CD1c-positive myeloid dendritic cell (primary cell): ENCODE measurements around the gene ARAF.

Experiments
- DNase-seq: peaks from one replicate; pipeline ENCODE4 v3.0.0-alpha.2; 2016; ENCODE audit errors: extremely low spot score

Gene ARAF

DNA sequence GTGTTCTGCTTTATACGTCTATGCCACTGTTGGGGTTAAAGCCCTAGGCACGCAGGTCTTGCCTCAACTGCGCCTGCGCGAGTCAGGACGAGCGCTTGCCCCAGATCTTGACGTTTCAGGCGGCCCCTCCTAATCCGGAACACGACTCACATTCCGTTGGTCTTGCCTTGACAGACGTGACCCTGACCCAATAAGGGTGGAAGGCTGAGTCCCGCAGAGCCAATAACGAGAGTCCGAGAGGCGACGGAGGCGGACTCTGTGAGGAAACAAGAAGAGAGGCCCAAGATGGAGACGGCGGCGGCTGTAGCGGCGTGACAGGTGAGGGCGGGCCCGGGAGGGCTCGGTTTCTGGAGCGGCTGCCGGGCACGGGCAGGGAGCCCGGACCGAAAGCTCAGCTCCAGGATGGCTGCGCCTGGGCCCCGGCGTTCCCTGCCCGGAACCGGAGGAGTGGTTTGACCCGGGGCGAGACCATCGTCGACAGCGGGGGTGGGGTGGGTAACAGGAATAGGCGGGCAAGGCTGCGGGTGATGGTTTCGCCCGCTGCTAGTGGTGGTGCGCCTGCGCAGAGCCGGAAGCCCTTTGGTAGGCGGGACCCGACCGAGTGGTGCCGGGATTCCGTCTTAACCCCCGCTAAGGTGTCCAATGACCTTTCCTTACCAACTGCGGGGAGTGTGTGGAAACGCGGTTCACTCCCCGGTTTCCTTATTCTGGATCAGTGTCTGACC is at the start of gene ARAF:
ARAF (plus strand) TSS at position 272 of the 725 bp plus-strand sequence. CDS start 1,763 bp downstream, outside the sequence.
- peak; percentile 98 for DNase-seq

DNA sequence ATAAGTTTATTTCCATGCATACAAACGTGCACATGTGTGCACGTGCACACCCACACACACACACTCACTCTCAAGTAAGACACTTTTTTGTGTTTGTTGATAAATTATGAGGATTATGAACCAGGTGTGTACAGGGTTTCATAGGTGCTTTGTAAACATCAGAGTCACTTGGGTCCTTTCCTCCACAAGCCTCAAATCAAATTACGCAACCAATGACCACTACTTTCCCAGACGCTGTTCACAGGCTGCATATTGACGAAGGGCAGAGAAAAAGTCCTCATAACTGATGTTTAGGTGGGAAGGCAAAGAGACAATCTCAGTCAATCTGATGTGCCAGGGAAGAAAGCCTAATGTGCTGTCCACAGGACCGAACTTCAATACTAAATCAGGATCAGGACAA is 48.6 kb upstream of the ARAF start:
- DNase-seq, result peak; percentile 5

DNA sequence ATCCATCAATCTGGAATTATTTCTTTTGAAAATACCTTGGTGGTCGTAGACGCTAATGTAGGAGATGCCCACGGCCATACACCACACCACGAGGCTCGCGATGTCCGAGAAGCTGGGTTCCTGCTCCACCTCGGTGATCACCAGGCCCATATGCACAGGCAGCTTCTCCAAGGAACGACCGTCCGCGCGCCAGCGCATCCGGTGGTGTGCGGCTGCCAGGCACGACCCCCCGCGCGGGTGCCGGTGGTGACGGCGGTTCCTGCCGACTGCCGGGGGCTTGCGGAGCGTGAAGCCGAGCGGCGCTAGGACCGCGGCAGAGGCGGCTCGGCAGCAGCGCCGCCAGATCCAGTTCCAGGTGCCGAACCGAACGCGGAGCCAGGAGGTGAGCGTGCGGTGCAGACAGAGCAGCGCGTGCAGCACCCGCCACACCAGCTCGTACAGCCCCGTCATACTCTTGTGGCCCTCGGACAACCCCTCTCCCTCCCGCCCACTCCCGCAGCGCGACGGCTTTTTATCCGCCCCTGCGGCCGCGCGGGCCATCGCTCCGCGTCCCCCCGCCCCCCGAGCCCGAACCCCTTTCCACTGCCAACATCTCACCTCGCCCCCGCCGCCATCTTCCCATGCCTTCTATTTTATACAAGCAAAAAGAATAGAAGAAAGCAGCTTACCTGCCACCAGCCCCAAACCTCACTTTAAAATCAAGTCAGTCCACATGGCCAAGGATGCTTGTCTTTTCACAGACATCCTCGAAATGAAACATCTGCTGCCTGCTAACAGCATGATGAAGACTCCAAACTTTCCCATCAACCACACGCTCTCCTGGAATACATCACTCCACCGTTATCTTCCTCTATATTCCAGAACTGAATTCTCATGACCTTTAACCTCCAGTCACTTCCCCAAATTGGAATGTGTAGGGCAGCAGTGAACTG is 47.7 kb upstream of the ARAF start:
- peak; percentile 60 for DNase-seq

DNA sequence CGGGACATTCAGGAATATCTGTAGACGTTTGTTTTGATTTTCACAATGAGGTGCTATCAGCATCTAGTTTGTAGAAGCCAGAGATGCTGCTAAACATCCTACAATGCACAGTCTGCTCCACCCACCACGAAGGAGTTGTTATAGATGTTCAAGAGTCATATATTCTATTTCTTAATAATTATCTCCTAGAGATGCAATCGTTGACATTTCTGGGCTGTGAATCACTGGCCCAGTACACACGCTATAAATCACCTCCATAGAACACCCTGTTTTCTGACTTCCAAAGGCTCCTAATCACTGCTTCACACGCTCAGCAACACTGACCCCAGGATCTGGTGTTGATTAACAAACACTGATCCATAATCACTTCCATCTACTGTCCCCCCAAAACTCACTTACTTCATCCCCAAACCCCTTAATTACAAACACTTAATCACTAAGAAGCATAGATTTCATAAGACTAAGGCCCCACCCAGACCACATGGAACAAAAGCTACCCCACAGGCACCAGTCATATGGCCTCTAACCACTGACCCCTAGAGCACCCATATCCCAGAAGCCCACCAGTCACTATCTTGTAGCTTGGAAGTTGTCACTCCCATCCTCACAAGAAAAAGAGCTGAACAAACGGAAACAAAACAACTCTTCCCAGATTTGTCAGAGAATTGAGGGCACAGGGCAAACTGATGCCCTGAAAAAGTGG is 46.3 kb upstream of the ARAF start:
- DNase-seq, result no peak

DNA sequence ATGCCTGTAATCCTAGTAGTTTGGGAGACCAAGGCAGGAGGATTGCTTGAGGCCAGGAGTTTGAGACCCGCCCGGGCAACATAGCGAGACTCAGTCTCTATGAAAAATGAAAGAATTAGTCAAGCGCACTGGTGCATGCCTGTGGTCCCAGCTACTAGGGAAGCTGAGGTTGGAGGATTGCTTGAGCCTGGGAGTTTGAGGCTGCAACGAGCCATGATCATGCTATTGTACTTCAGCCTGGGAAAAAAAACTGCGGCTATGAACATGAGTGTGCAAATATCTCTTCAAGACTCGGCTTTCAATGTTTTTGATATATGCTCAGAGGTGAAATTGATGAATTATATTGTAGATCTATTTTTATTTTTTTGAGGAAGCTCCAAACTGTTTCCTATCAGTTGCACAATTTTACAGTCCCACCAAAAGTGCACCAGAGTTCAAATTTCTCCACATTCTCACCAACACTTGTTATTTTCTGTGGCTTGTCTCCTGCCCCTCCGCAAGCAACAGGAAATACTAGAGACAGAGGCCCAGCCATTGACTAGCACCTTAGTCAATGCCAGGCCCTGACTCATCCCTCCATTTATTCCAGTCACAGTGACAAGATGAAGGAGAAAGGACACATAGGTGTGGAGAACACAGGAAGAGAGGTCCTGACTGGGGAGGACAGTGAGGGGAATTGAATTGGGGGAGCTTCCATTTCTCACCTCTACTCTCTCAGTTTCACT is 44.9 kb upstream of the ARAF start:
- no peak for DNase-seq

DNA sequence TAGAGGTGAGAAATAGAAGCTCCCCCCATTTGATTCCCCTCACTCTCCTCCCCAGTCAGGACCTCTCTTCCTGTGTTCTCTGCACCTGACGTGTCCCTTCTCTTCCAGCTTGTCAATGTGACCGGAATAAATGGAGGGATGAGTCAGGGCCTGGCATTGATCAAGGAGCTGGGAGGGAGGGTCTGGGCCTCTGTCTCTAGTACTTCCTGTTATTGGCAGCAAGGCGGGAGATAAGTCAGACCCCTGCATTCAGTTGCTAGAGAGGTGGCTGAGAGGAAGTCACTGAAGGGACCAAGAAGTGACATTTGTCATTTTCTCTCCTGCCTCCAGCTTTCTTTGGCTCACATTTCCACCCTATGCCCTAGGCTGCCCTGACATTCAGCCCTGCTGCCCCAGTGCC is 42.9 kb upstream of the ARAF start:
- no peak for DNase-seq

DNA sequence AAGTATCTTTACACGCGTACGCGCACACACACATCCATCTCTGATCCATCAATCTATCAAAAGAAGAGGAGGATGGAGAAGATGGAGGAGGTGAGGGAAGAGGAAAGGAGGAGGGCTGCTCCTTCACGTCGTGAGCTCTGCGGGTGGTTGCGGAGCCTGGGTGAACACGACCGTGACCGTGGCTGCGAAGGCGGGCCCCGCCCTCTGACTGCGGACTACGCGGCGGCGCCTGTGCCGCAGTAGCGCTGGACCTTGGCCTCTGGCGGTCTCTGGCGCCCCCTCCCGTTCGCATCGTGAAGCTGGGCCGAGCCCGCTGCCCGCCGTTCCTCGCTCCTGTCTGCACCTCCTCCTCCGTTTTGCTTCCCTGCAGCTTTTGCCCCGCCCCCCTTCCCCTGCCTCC is 37.7 kb upstream of the ARAF start:
- peak; percentile 84 for DNase-seq

DNA sequence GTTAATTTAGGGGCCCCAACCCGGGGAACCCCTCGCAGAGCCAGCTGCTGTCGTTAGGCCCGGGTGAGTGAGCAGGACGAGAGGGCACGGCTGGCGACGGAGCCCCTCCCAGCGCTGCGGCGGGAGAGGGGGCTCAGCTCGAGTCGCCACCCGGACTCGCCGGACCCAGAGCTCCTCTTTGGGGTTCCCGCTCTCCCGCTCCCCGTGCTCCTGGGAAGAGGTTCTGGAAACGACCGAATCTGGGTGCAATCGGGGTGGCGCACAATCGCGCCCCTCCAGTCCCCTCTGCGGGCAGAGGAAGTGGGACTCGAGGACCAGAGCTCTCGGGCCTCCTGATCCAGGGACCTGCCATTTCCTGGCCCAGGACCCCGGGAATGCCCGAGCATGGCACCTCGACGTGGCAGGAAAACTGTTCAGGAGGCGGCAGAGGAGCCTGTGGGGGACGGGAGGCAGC is 37.3 kb upstream of the ARAF start:
- no peak for DNase-seq

DNA sequence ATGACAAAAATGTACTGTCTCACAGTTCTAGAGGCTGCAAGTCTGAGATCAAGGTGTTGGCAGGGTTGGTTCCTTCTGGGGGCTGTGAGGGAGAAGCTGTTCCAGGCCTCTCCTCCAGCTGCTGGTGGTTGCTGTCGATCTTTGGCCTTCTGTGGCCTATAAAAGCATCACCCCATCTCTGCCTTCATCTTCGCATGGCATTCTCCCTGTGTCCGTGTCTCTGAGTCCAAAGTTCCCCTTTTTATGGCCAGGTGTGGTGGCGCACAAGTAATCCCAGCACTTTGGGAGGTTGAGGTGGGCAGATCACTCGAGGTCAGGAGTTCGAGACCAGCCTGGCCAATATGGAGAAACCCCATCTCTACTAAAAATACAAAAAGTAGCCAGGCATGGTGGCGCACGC is 31.5 kb upstream of the ARAF start:
- DNase-seq, result no peak

DNA sequence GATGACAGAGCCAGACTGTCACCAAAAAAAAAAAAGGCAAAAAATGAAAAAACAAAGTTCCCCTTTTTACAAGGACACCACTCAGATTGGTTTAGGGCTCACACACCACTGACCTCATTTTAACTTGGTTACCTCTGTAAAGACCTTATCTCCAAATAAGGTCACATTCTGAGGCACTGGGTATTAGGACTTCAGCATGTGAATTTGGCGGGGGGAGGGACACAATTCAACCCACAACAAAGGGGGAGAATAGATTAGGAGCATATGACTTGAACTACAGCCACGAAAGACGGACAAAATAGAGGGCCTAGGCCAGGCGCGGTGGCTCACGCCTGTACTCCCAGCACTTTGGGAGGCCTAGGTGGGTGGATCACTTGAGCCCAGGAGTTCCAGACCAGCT is 31.0 kb upstream of the ARAF start:
- DNase-seq, result peak; percentile 40

DNA sequence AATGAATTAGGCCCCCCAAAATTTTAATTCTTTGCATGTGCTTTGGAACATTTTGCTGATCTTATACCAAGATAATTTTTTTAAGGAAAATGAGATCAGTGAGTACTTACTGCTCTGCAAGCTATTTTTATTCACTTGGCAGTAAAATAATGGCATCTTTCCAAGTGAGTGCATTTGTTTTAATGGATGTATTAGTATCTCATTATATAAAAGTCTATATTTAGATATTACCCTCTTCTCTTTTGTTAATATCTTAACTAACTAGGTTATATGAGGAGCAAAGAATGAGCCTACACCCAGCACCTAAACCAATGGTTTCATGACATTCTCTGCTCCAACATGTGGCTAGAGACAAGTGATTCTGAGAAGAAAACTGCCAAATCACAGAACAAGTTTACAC is 21.1 kb upstream of the ARAF start:
- no peak for DNase-seq

DNA sequence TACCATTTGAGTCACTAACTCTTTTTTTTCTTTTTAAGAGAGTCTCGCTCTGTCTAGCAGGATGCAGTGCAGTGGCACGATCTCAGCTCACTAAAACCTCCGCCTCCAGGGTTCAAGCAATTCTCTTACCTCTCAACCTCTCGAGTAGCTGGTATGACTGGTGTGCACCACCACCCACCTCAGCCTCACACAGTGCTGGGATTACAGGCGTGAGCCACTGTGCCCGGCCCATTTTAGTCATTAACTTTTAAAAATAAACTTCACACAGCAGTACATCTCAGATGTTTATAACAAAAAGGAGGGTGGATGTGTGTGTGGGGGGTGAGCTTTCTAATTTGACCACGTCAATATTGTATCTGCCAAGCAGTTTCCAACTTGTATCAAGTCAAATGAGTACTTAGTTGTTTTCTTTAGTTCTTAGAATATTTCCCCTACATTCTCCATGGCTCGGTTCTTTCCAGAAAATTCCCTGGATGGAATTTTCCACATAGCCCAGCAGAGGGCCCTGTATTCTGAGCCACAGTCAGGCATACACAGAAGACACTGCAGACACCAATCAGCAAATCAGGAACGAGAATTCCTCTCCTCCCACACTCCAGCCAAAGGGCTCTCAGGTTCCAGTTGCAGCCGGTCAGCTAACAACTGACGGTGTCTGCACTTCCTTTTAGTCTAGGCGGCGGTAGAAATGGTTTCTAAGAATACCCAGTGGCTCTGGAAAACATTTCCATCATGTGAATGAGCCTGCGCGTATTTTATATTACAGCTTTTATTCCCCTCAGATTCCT is 20.1 kb upstream of the ARAF start:
- DNase-seq, result peak; percentile 83

DNA sequence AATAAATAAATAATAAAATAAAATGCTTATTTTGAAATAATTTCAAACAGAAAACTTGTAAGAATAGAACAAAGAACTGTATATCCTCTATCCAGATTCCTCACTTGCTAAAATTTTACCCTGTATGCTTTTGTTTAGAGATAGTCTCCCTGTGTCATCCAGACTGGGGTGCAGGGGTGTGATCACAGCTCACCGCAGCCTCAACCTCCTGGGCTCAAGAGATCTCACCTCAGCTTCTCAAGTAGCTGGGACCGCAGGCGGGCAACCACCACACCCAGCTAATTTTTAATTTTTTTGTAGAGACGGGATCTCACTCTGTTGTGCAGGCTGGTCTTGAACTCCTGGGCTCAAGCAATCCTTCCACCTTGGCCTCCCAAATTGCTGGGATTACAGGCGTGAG is 17.5 kb upstream of the ARAF start:
- no peak for DNase-seq

DNA sequence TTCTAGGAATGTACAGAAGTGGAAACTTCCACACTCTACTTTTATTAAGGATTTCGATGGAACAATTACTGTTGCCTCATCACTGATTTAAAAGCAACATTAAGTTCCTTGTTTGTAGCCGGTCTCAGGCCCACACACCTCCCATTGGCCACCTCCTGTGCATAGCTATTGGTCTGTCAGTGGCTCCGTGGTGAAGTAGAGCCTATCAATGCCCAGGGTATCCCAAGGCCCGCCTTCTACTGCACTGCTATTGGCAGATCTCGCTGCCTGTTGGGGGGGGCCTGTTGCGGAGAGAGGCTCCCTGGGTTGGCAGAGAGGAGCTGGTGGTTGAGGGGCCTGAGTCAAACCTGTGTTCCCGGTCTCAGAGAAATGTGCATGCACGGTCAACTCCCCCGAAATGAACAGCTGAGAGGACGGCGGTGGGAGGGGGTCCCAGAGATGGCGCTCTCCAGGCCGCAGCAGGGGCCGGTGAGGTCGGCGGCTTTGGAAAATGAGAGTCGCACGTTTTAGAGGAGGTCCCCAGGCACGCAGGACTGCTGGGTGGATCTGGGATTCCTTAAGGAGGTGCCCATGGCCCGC is 4.9 kb upstream of the ARAF start:
- DNase-seq, result peak; percentile 88

DNA sequence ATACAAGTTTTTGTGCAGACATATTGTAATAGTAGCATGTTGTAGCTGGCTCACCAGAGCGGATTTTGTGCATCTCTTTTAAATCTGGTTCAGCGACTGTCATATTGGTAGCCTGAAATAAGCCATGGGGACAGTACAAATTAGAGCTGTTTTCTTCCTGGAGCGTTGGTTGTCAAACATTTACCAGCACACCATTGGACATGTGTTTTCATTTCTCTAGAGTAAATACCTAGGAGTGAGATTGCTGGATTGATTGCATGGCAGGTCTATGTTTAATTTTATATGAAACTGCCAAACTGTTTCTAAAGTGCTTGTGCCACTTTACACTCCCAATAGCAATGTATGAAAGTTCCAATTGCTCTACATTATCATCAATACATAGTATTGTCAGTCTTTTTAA is 2.6 kb upstream of the ARAF start:
- no peak for DNase-seq

DNA sequence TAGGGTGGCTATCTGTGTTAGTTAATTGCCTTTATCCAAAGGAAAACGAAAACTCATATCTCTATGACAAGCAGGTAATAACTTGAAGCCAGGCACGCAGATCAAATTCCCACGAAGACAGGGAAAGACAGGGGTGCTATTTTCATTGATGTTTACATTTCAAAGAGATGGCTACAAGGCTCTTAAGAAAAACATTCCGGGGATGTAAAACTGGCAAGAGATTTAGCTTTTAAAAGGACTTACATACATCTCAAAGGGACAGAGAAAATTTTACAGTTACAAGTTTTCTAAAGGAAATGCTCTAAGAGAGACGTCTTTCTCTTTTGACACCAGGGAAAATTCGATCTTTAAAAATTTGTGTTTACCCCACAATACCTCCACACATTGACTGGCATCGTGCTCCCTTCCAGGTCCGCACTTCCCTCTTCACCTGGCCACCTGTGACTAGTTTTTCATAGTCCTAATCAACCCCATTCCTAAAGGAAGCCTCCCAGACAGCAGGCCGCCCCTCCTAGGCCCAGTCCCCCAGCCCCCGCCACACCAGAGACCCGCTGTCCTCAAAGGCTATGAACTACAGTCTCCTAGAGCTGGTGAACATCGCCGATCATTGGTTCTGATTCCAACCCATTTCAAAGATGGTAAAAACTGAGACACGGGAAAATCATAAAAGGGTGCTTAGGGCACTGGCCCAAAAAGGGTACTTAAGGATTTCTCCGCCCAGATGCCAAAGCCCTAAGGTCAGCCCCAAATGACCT is 649 bp upstream of the ARAF start:
- DNase-seq, result no peak

DNA sequence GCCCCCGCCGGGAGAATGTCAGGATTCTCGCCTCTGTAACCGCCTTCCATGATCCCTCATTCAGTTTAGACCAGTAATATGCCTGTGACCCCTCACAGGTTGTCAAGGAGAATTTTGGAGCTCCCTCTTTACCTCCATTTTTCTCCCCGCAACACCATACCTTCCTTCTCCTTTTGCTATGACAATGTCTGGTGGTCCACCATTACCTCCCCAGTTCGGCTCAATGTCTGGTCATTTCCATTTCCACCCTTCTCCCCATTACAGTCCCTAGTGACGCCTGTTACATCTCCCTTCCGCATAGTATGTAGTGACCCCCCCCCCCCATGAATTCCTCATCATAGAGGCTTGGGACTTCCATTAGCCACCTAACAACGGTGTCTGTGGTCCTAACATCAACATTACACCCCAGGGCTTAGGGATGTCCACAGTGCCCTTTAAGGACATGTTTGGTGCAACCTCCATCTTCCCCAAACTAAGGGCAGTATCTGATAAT is 700 bp downstream of the ARAF start:
- DNase-seq, result no peak

DNA sequence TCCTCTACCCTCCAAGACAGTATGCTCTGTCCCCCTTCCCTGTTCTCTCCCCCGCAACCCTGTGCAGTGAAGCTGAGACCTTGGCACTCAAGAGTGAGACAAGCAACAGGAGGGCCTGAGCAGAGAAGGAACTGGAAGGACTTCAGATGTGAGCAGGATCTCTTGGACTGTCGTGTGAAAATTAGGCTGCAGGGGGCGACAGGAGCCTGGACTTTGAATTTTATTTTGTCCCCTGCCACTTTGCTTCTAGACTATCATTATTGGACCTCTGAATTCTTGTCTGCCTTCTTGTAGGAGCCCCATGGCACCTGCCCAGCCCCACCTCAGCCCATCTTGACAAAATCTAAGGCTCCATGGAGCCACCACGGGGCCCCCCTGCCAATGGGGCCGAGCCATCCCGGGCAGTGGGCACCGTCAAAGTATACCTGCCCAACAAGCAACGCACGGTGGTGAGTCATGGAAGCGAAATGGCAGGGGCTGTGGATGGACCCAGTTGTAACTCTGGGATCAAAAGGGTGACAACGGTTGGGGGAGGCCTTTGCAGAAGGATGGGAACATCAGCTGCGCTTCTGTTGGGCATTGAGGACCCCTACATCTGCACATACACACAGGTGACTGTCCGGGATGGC is 1.7 kb downstream of the ARAF start:
- DNase-seq, result peak; percentile 57

DNA sequence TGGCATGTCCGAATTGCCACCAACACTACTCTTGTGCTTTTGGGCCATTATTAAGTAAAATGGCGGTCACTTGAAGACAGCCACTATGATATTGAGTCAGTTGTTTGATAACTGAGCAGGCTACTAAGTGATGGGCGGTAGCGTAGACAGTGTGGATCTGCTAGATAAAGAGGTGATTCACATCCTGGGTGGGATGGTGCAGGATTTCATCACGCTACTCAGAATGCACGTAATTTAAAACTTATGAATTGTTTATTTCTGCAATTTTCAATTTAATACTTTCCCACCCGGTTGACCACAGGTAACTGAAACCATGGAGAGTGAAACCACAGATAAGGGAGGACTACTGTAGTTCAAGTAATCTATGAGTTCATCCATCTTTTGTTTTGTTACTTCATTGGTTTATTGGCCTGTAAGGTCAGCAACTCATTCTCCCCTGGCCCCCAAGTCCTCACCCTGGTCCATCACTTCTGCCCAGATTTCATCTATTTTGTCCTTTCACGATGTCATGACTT is 2.9 kb downstream of the ARAF start:
- DNase-seq, result no peak
